Measurements from ENCODE around the gene HPS3.
"Not testable (repeated sequence)": the region's sequence is repeated elsewhere in the genome, so short reads cannot be mapped to it uniquely, and the experiment has no call there.

GRCh38 chr3:149097987-149098386, 31.5 kb upstream of the HPS3 start:
- TF ChIP-seq CTCF (conservative IDR thresholded peaks at IDR 0.05; ENCODE audit: low read depth, low read length); MAZ (IDR thresholded peaks at IDR 0.05; ENCODE audit: borderline replicate concordance, low read depth, low read length): not testable (repeated sequence)

All from IMR-90 (cell line).